Endometrium (tissue), 2 donors: ENCODE data around the gene KLHL1.

Experiments used
- FAIRE-seq: peaks from 2 replicates; lab custom pipeline; 2012; peaks lifted over from hg19 to GRCh38; lab: Jason Lieb, UNC
- donor health status: control.
- donor health status: control.

Gene KLHL1

GRCh38 chr13:69999875-70000274 is 108.4 kb downstream of the KLHL1 start:
- FAIRE-seq, result no peak

- FAIRE-seq, result no peak
Observed at GRCh38 chr13:69997061-69997460, 111.2 kb downstream of the KLHL1 start.

GRCh38 chr13:69980799-69981198 is 127.5 kb downstream of the KLHL1 start:
- no peak for FAIRE-seq

DNA sequence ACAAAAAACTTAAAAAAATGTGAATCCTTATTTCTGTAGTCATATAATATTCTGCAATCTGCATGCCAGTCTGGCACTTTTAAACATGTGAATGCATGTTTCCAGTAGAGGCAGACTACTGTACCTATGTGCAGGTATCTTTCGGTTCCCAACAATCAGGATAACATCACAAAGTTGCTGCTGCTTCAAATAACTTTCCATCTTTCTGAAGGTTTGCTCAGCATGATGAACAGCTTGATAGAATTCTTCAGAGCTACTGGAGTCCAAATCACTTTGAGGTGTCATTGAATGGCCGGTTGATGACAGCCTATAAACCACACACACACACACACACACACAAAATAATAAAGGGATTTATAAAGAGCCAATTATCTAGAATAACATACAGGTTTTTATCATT is 132.8 kb downstream of the KLHL1 start:
- no peak for FAIRE-seq

DNA sequence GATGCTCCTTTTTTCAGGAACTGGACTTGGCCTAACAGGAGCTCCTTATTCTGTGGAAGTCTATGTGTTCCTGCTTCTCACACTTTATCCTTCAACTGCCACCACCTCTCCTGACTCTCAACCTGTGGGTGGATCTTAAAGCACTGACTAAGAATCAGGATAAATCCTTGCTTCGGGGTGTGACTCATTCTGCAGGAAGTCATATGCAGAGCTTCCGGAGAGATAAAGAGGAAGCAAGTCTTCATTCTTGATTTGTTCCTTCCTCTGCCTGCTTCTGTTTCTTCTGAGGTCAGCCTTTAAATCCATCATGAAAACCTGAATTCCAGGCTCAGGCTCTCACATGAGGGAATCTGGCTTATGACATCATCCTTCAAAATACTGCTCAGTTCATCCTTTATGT is 137.7 kb downstream of the KLHL1 start:
- no peak for FAIRE-seq

GRCh38 chr13:69959046-69959445 is 149.2 kb downstream of the KLHL1 start:
- no peak for FAIRE-seq

GRCh38 chr13:69956839-69957238 is 151.4 kb downstream of the KLHL1 start:
- FAIRE-seq, result no peak

DNA sequence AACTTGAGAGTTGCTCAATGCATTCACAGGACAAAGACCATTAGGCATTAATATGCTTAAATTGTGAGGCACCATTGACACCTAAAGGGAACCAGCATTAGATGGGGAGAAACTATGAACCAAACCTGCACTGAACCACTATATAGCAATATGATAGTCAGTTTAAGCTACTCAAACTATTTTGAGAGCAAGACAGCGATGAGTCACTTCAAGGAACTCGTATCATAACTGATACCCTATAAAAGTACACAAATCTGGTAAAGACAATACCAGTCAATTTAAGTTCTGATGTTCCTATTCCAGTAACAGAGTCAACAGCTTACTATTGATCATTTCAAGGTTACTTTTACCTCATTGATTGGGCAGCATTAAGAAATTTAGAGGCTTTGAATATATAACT is 151.9 kb downstream of the KLHL1 start:
- no peak for FAIRE-seq

GRCh38 chr13:69955271-69955670 is 153.0 kb downstream of the KLHL1 start:
- no peak for FAIRE-seq

DNA sequence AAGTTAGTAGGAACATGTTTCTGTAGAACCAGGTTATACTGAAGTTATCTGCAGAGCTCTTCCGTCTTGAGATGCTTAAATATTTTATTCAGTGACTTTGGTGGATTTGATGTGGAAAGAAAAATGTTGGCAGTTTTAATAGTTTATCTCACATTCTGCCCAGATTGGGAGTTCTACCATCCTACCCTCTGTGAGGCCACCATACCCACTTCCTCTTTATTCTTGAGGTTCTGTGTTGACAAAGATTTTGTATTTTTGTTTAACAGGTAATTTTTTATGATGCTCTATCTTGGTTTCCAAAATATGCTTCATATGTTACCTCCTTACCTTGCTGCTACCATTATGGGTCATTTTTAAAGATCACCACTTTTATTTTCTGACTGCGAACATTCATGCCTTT is 156.8 kb downstream of the KLHL1 start:
- no peak for FAIRE-seq

DNA sequence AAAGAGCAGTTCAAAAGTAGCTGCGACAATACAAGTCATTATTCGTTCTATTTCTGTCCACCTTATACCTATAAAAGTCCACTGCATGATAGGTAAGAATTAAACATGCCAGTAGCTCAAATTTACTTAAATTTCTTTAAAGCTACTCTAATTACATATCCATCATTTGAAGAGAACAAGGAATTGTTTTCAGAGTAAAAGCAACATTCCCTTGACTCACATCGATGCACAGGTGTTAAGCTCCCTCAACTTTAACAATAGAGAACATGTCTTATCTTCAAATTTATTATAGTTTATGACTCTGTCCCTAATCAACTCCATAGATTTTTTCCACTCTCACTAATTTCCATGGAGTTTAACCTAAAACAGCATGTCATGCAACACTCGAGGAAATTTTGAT is 158.1 kb downstream of the KLHL1 start:
- FAIRE-seq, result no peak

- no peak for FAIRE-seq
Observed at GRCh38 chr13:69948016-69948415, 160.2 kb downstream of the KLHL1 start.

- no peak for FAIRE-seq
Observed at GRCh38 chr13:69947582-69947981, 160.7 kb downstream of the KLHL1 start.

DNA sequence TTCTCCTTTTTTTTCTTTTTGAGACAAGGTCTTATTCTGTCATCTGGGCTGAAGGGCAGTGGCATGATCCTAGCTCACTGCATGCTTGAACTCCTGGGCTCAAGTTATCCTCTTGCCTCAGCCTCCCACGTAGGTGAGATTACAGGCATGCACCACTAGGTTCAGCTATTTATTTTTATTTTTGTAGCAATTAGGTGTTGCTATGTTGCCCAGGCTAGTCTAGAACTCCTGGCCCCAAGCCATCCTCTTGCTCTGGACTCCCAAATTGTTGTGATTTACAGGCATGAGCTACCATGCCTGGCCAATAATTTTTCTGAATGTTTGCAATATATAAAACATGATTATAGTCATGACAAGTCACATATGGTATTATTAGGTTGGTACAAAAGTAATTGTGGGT is 161.7 kb downstream of the KLHL1 start:
- FAIRE-seq, result no peak

- FAIRE-seq, result no peak
Observed at GRCh38 chr13:69935043-69935442, 173.2 kb downstream of the KLHL1 start.

GRCh38 chr13:69928262-69928661 is 180.0 kb downstream of the KLHL1 start:
- no peak for FAIRE-seq

GRCh38 chr13:69921156-69921555 is 187.1 kb downstream of the KLHL1 start:
- no peak for FAIRE-seq

DNA sequence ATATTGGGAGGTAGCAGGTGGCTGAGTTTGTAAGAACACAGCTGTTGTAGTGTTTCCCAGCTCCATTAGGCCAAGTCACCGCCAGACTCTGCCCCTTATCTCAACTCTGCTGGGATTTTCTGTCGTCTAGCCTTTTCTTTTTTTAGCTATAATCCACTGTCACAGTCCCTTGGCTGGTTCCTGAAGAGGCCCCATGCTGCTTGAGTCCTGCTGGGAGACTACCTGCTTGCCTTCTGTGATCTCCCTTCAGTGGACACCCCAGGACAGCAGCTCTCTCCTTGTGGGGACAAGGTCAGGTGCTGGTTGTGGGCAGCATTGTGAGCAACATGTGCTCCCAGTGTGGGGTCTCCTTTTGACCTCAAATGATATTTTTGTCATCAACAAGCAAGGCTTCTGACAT is 195.6 kb downstream of the KLHL1 start:
- FAIRE-seq, result no peak

GRCh38 chr13:69910800-69911199 is 197.5 kb downstream of the KLHL1 start:
- no peak for FAIRE-seq

GRCh38 chr13:69904784-69905183 is 203.5 kb downstream of the KLHL1 start:
- FAIRE-seq, result no peak

- FAIRE-seq, result no peak
Observed at GRCh38 chr13:69903081-69903480, 205.2 kb downstream of the KLHL1 start.

- FAIRE-seq, result no peak
Observed at GRCh38 chr13:69882451-69882850, 225.8 kb downstream of the KLHL1 start.

DNA sequence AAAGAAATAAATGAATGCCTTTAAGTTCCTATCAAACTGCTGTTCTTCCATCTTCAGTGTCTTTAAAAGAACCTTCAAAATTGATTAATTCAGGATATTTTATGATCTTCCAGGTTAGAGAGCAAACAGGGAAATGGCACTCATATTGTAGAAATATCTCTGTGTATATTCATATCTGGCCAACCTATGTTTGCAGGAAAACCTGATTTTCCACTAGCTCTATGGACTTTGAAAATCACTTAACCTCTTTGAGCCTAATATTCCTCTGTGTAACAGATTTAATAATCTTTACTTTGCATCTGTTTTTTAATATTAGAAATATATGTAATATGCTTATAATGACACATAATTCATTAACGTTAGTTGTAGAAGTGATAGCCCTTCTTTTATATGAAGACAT is 228.3 kb downstream of the KLHL1 start:
- FAIRE-seq, result no peak

- no peak for FAIRE-seq
Observed at GRCh38 chr13:69872321-69873047, 235.8 kb downstream of the KLHL1 start.

GRCh38 chr13:69866555-69866954 is 241.7 kb downstream of the KLHL1 start:
- no peak for FAIRE-seq
